GM12878 (cell line): Measurements from ENCODE around the gene CACNG3. TPM values are rescaled to one million over a fixed set of nuclear protein-coding genes. Genes with fewer than 3 reads are reported as not detected.

Source experiments
- ATAC-seq: fragments of 200-7000 bp; cut with Tn5 transposase; 3 replicates; pipeline ENCODE4 v1.9.1; 2020; ENCODE audit warnings: mild to moderate bottlenecking, moderate library complexity
- BruUV-seq: library from RNA; stranded (reverse); fragments of 400-500 nt; replicated peaks from 2 replicates; lab custom pipeline; 2021; lab: Mats Ljungman, UMichigan
- CTCF ChIA-PET: fragments of 300-600 bp; sonication (Branson Sonifier 250); formaldehyde crosslinking; extraction: SDS; loops from one replicate; lab custom pipeline; 2021; ENCODE audit warnings: inconsistent platforms; lab: Yijun Ruan, JAX
- POLR2A ChIA-PET: fragments of 350-600 bp; formaldehyde crosslinking; extraction: SDS; loops from one replicate; lab custom pipeline; 2021; ENCODE audit warnings: inconsistent platforms; lab: Charles Lee
- RAD21 ChIA-PET: fragments of 300-600 bp; sonication (Branson Sonifier 250); formaldehyde crosslinking; loops from one replicate; lab custom pipeline; 2023; ENCODE audit warnings: antibody characterized with exemption; ENCODE audit not compliant: unreplicated experiment; lab: Charles Lee
- SMC1A ChIA-PET: fragments of 300-600 bp; sonication (Branson Sonifier 250); formaldehyde crosslinking; loops from one replicate; lab custom pipeline; 2023; ENCODE audit not compliant: unreplicated experiment, uncharacterized antibody; lab: Charles Lee
- DNase-seq: peaks from one replicate; pipeline ENCODE4 v3.0.0-alpha.2; 2011; ENCODE audit warnings: low read depth, low spot score
- FAIRE-seq: peaks from 3 replicates; lab custom pipeline; 2011; peaks lifted over from hg19 to GRCh38; lab: Jason Lieb, UNC
- H2AFZ ChIP-seq: 2 replicates; pipeline ENCODE4 v1.6.0; 2011; ENCODE audit warnings: low read depth, low read length, control low read depth; ENCODE audit not compliant: control insufficient read depth
- H3K27ac ChIP-seq: 2 replicates; pipeline ENCODE4 v1.5.1; 2011; ENCODE audit warnings: control low read depth; ENCODE audit not compliant: control insufficient read depth, insufficient read depth
- H3K27me3 ChIP-seq, 2 experiments: replicated peaks in 1 of 2; 2 replicates each; pipeline versions ENCODE4 v1.6.0 to v1.6.1; 2011; ENCODE audit warnings: low read length in 1 of 2; ENCODE audit not compliant: control insufficient read depth in 2 of 2, insufficient read depth in 2 of 2
- H3K36me3 ChIP-seq, 2 experiments: 2 replicates each; pipeline ENCODE4 v1.5.1; 2011; ENCODE audit warnings: low read length in 1 of 2; ENCODE audit not compliant: control insufficient read depth in 2 of 2, insufficient read depth in 2 of 2
- H3K4me1 ChIP-seq: 2 replicates; pipeline ENCODE4 v1.6.1; 2011; ENCODE audit warnings: mild to moderate bottlenecking, low read length, moderate library complexity, mixed read lengths; ENCODE audit not compliant: control insufficient read depth, insufficient read depth
- H3K4me2 ChIP-seq: 2 replicates; pipeline ENCODE4 v1.6.0; 2011; ENCODE audit warnings: control low read depth; ENCODE audit not compliant: control insufficient read depth, insufficient read depth
- H3K4me3 ChIP-seq: fragments of 200-600 bp; sonication (generic); 2 replicates; pipeline ENCODE4 v1.5.1; 2016
- H3K79me2 ChIP-seq: 2 replicates; pipeline ENCODE4 v1.6.0; 2011; ENCODE audit warnings: low read length; ENCODE audit not compliant: control insufficient read depth, insufficient read depth
- H3K9ac ChIP-seq: 2 replicates; pipeline ENCODE4 v1.8.0; 2011; ENCODE audit warnings: low read length, control low read depth, mixed read lengths; ENCODE audit not compliant: control insufficient read depth, insufficient read depth
- H3K9me3 ChIP-seq: replicated peaks from 3 replicates; pipeline ENCODE4 v1.5.1; 2011; ENCODE audit warnings: mild to moderate bottlenecking, low read length; ENCODE audit not compliant: control insufficient read depth, insufficient read depth
- H4K20me1 ChIP-seq: 2 replicates; pipeline ENCODE4 v1.6.0; 2011; ENCODE audit not compliant: control insufficient read depth, insufficient read depth
- MYB ChIP-seq: fragments of 150-350 bp; IDR thresholded peaks from 2 replicates; pipeline ENCODE4 v1.6.1; 2014; ENCODE audit warnings: mild to moderate bottlenecking, low read depth, low read length, borderline replicate concordance
- NFYB ChIP-seq: IDR thresholded peaks from 2 replicates; pipeline ENCODE4 v1.6.1; 2011; ENCODE audit warnings: low read depth, mild to moderate bottlenecking, low read length, improper control_type of control experiment, moderate library complexity; ENCODE audit not compliant: insufficient read depth
- SUPT20H ChIP-seq: IDR thresholded peaks from 2 replicates; pipeline ENCODE4 v1.6.1; 2011; ENCODE audit warnings: low read depth, mild to moderate bottlenecking, low read length, moderate library complexity, borderline replicate concordance; ENCODE audit not compliant: control insufficient read depth
- TARDBP ChIP-seq: IDR thresholded peaks from 2 replicates; pipeline ENCODE4 v1.6.1; 2016; ENCODE audit warnings: borderline replicate concordance
- TCF12 ChIP-seq: IDR thresholded peaks from 2 replicates; pipeline ENCODE4 v1.6.1; 2011; ENCODE audit warnings: low read depth, mild to moderate bottlenecking, low read length
- ZNF274 ChIP-seq: IDR thresholded peaks from one replicate; pipeline ENCODE4 v1.8.0; 2011; ENCODE audit not compliant: insufficient read length, insufficient read depth
- WGBS: methylation state at CpG from one replicate; pipeline ENCODE4 v1.1.6; 2016; ENCODE audit warnings: low lambda C conversion rate; ENCODE audit not compliant: insufficient replicate concordance, insufficient coverage; ENCODE audit errors: missing lambda C conversion rate; 5-methylcytosine and 5-hydroxymethylcytosine counted together
- in situ Hi-C: fragments of 300-500 bp; cut with MboI; formaldehyde crosslinking; loops from 9 replicates; pipeline ENCODE4 v1.14.3; 2018; ENCODE audit warnings: mixed read lengths
- intact Hi-C: fragments of 100-400 bp; cut with micrococcal nuclease; formaldehyde crosslinking; loops from one replicate; pipeline ENCODE4 v1.14.2; 2022; ENCODE audit not compliant: unreplicated experiment
- polyA plus RNA-seq, 11 experiments: library from polyadenylated mRNA; depleted of rRNA in 4 of 11; unstranded in 6 of 11; stranded (reverse) in 5 of 11; fragments of >200 nt; fragmentation: Nextera tagmentation in 4 of 11; fragmentation: Illumina TruSeq in 1 of 11; extraction: Ambion mirVana in 4 of 11; extraction: Trizol in 1 of 11; gene quantifications; 1 replicate in 1 of 11; 2 replicates in 10 of 11; pipeline versions ENCODE4 v1.2.1 to v1.2.3, GENCODE V29; 2011 to 2016; ENCODE audit warnings: inconsistent platforms in 2 of 11, missing spikeins in 2 of 11, low read depth in 1 of 11
- total RNA-seq, 4 experiments: library from RNA; depleted of rRNA in 3 of 4; stranded (reverse); fragments of >200 nt in 3 of 4; fragmentation: Illumina TruSeq in 1 of 4; extraction: Trizol in 1 of 4; gene quantifications; 2 replicates each; pipeline versions ENCODE4 v1.2.1 to v1.2.3, GENCODE V29; 2013 to 2021
- TF ChIP-seq, protein P1 (sequence below): IDR thresholded peaks from 2 replicates; pipeline ENCODE4 v1.6.1; 2011; ENCODE audit warnings: low read depth, mild to moderate bottlenecking, low read length, moderate library complexity, borderline replicate concordance; ENCODE audit errors: extremely low read depth
- TF ChIP-seq, protein P2 (sequence below): fragments of 450-650 bp; IDR thresholded peaks from 2 replicates; pipeline ENCODE4 v1.6.1; 2014; ENCODE audit warnings: mild to moderate bottlenecking
- TF ChIP-seq, protein P3 (sequence below): fragments of 450-650 bp; conservative IDR thresholded peaks from 2 replicates; pipeline ENCODE4 v1.6.1; 2017; ENCODE audit warnings: mild to moderate bottlenecking, moderate library complexity

CACNG3 gene
- total and polyA plus RNA-seq, 10 of the 15 experiments (the other 5 are each of a cell fraction or from before 2014, with no cell fraction given) = 0.04 TPM; not detected in 9

DNA sequence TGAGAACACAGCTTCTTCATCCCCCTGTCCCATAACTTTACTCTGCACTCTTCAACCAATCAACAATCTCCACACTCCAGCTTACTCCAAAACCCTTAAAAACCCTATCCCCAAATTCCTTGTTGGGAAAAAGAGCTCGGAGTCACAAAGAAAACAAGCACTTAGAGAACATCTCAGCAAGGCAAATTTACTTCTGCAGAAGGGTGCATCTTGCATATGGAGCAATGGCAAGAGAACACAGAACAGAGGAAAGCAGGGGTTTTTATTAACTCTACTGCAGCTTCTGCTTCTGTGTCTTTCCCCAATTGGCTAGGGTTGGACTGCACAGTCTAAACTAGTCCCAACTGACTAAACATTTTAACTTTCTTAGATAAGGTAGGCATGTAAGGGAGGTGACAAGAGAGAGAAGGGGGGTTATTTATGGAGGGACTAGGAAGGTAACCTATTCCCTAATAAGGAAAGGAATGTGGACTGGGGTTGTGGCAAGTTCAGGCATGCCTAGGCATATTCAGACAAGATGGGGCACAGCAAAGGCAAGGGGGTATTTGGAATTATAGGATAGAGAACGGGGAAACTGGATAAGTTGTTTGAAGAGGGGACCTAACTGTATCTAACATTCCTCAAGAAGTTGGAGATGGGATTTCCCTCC is 125.5 kb downstream of the CACNG3 start:
- ChIA-PET POLR2A (interaction anchor here (0.7 kb wide), 1 partner anchor 1303 kb away, joined by 5 read pairs; no protein-coding TSS in a partner anchor), RAD21 (no interaction called here)
- no peaks in the 10 kb centered on the region for H4K20me1 ChIP-seq

More for the DNA sequence above, 125.5 kb downstream of the CACNG3 start:
- ChIA-PET SMC1A (interaction anchor here (1.2 kb wide), 1 partner anchor 10 kb away, joined by 3 read pairs; no protein-coding TSS in a partner anchor), CTCF (no interaction called here)
- in situ Hi-C loops = no loop called here
- peaks cover 6% of the 10 kb centered on the region; the same call in 2 of the 3 replicates for H3K9me3 ChIP-seq
- ATAC-seq = no peak
- intact Hi-C loops = no loop called here
- H3K4me2 ChIP-seq = no peak overlapping the region
- H3K4me3 ChIP-seq = no peak overlapping the region
- no peak for DNase-seq
- H3K79me2 ChIP-seq = no peaks in the 10 kb centered on the region
- FAIRE-seq = no peak
- no peak overlapping the region for H2AFZ ChIP-seq
- no peak overlapping the region for H3K27ac ChIP-seq
- no peaks in the 10 kb centered on the region for H3K36me3 ChIP-seq
- H3K27me3 ChIP-seq = no peaks in the 10 kb centered on the region
- TF ChIP-seq NFYB (no peak), TCF12 (no peak), MYB (no peak), TARDBP (no peak), ZNF274 (no peak), SUPT20H (no peak)
- TF ChIP-seq, protein P1, sequence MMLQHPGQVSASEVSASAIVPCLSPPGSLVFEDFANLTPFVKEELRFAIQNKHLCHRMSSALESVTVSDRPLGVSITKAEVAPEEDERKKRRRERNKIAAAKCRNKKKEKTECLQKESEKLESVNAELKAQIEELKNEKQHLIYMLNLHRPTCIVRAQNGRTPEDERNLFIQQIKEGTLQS = no peak
- TF ChIP-seq, protein P2, sequence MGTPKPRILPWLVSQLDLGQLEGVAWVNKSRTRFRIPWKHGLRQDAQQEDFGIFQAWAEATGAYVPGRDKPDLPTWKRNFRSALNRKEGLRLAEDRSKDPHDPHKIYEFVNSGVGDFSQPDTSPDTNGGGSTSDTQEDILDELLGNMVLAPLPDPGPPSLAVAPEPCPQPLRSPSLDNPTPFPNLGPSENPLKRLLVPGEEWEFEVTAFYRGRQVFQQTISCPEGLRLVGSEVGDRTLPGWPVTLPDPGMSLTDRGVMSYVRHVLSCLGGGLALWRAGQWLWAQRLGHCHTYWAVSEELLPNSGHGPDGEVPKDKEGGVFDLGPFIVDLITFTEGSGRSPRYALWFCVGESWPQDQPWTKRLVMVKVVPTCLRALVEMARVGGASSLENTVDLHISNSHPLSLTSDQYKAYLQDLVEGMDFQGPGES = no peak
- TF ChIP-seq, protein P3, sequence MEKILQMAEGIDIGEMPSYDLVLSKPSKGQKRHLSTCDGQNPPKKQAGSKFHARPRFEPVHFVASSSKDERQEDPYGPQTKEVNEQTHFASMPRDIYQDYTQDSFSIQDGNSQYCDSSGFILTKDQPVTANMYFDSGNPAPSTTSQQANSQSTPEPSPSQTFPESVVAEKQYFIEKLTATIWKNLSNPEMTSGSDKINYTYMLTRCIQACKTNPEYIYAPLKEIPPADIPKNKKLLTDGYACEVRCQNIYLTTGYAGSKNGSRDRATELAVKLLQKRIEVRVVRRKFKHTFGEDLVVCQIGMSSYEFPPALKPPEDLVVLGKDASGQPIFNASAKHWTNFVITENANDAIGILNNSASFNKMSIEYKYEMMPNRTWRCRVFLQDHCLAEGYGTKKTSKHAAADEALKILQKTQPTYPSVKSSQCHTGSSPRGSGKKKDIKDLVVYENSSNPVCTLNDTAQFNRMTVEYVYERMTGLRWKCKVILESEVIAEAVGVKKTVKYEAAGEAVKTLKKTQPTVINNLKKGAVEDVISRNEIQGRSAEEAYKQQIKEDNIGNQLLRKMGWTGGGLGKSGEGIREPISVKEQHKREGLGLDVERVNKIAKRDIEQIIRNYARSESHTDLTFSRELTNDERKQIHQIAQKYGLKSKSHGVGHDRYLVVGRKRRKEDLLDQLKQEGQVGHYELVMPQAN = no peak
- no TSS peak for BruUV-seq
- WGBS = 0% methylated on average over 2 of the region's 2 CpGs
- H3K4me1 ChIP-seq = no peaks in the 10 kb centered on the region
- no peak overlapping the region for H3K9ac ChIP-seq
